ENCODE results near the gene PRR5L.

The PRR5L gene

GRCh38 chr11:36295926-36296325 lies at the start of gene PRR5L:
Gene PRR5L, plus strand, starts transcription at chr11:36296288. Its CDS starts 104,834 bp downstream, at chr11:36401122.
- DNase-seq (ENCODE audit: low spot score) = no peak

- no peak for DNase-seq (ENCODE audit: low spot score)
Measured at GRCh38 chr11:36247493-36247892, 48.6 kb upstream of the PRR5L start.

GRCh38 chr11:36248436-36248835 lies 47.7 kb upstream of the PRR5L start:
- DNase-seq (ENCODE audit: low spot score) = no peak

GRCh38 chr11:36249246-36249645 lies 46.8 kb upstream of the PRR5L start:
- no peak for DNase-seq (ENCODE audit: low spot score)

GRCh38 chr11:36251823-36252222 lies 44.3 kb upstream of the PRR5L start:
- peak; percentile 13 for DNase-seq (ENCODE audit: low spot score)

- DNase-seq (ENCODE audit: low spot score) = no peak
Measured at GRCh38 chr11:36253238-36253637, 42.9 kb upstream of the PRR5L start.

GRCh38 chr11:36254713-36255112 lies 41.4 kb upstream of the PRR5L start:
- DNase-seq (ENCODE audit: low spot score) = no peak

GRCh38 chr11:36257351-36257750 lies 38.7 kb upstream of the PRR5L start:
- DNase-seq (ENCODE audit: low spot score) = no peak

GRCh38 chr11:36258730-36259360 lies 37.2 kb upstream of the PRR5L start:
- DNase-seq (ENCODE audit: low spot score) = peak; percentile 60

GRCh38 chr11:36261094-36261493 lies 35.0 kb upstream of the PRR5L start:
- DNase-seq (ENCODE audit: low spot score) = no peak

- no peak for DNase-seq (ENCODE audit: low spot score)
Measured at GRCh38 chr11:36264011-36264972, 31.8 kb upstream of the PRR5L start.

- no peak for DNase-seq (ENCODE audit: low spot score)
Measured at GRCh38 chr11:36264973-36265344, 31.1 kb upstream of the PRR5L start.

GRCh38 chr11:36265793-36266628 lies 30.1 kb upstream of the PRR5L start:
- DNase-seq (ENCODE audit: low spot score) = peak; percentile 66

- DNase-seq (ENCODE audit: low spot score) = no peak
Measured at GRCh38 chr11:36266767-36267166, 29.3 kb upstream of the PRR5L start.

- no peak for DNase-seq (ENCODE audit: low spot score)
Measured at GRCh38 chr11:36268337-36268985, 27.6 kb upstream of the PRR5L start.

GRCh38 chr11:36270701-36271100 lies 25.4 kb upstream of the PRR5L start:
- no peak for DNase-seq (ENCODE audit: low spot score)

- DNase-seq (ENCODE audit: low spot score) = no peak
Measured at GRCh38 chr11:36271794-36272407, 24.2 kb upstream of the PRR5L start.

GRCh38 chr11:36273110-36273509 lies 23.0 kb upstream of the PRR5L start:
- DNase-seq (ENCODE audit: low spot score) = no peak

- no peak for DNase-seq (ENCODE audit: low spot score)
Measured at GRCh38 chr11:36274414-36274813, 21.7 kb upstream of the PRR5L start.

- no peak for DNase-seq (ENCODE audit: low spot score)
Measured at GRCh38 chr11:36278531-36279282, 17.4 kb upstream of the PRR5L start.

GRCh38 chr11:36280531-36280930 lies 15.6 kb upstream of the PRR5L start:
- no peak for DNase-seq (ENCODE audit: low spot score)

Data from COLO829 (cell line).